HUES64 (cell line): ENCODE results near the gene DCLK2.
"Not testable (repeated sequence)": the region's sequence is repeated elsewhere in the genome, so short reads cannot be mapped to it uniquely, and the experiment has no call there.

Experiments
- H3K27ac ChIP-seq: 2 replicates; pipeline ENCODE4 v1.7.0; 2013; ENCODE audit warnings: low read depth, low read length, inconsistent platforms
- H3K27me3 ChIP-seq: 2 replicates; pipeline ENCODE4 v1.6.1; 2013; ENCODE audit warnings: mild to moderate bottlenecking, low read length; ENCODE audit not compliant: insufficient read depth
- H3K36me3 ChIP-seq: 2 replicates; pipeline ENCODE4 v1.6.1; 2013; ENCODE audit warnings: mild to moderate bottlenecking, low read length; ENCODE audit not compliant: insufficient read depth
- H3K4me1 ChIP-seq: 2 replicates; pipeline ENCODE4 v1.6.1; 2013; ENCODE audit warnings: mild to moderate bottlenecking, low read length, moderate library complexity; ENCODE audit not compliant: insufficient read depth
- H3K4me3 ChIP-seq: 2 replicates; pipeline ENCODE4 v1.5.1; 2013; ENCODE audit warnings: mild to moderate bottlenecking, low read length, moderate library complexity
- H3K9ac ChIP-seq: 2 replicates; pipeline ENCODE4 v1.6.1; 2013; ENCODE audit warnings: mild to moderate bottlenecking, low read depth, low read length
- H3K9me3 ChIP-seq: 2 replicates; pipeline ENCODE4 v1.6.1; 2013; ENCODE audit warnings: low read depth, low read length; ENCODE audit not compliant: insufficient read depth
- WGBS: fragments of 150-250, 120-280 bp; methylation state at CpG from one replicate; pipeline ENCODE4 v1.1.7; 2013; ENCODE audit warnings: missing lambda C conversion rate; 5-methylcytosine and 5-hydroxymethylcytosine counted together

The DCLK2 gene

GRCh38 chr4:150178161-150178560, 99.9 kb downstream of the DCLK2 start:
- Histone ChIP-seq H3K36me3 (no peaks in the 10 kb centered on the region), H3K4me3 (no peak overlapping the region), H3K9ac (no peak overlapping the region), H3K27me3 (no peaks in the 10 kb centered on the region), H3K4me1 (no peaks in the 10 kb centered on the region), H3K27ac (no peak overlapping the region), H3K9me3 (no peaks in the 10 kb centered on the region)
- 97% methylated on average over 4 of the region's 4 CpGs for WGBS

DNA sequence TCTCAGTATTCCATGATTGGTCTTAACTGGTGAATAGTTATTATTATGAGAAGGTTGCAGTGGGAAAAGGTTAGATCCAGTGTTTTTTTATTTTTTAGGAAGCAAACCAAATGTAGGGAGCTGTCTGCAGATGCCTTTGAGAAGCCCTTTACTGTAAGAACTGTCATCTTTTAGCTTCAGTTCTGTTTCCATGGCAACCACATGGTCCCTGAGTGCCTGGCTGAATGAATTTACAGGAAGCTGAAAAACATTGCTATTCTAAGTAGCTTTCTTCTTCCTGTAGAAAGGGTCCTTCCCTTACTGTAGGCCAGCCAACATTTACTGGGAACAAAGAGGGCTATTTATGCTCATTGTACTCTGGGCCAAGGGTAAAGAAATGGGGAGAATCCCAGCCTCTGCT, 103.3 kb downstream of the DCLK2 start:
- Histone ChIP-seq H3K4me1 (no peaks in the 10 kb centered on the region), H3K9ac (no peak overlapping the region), H3K36me3 (no peaks in the 10 kb centered on the region), H3K9me3 (no peaks in the 10 kb centered on the region), H3K27me3 (no peaks in the 10 kb centered on the region), H3K27ac (no peak overlapping the region), H3K4me3 (no peak overlapping the region)

DNA sequence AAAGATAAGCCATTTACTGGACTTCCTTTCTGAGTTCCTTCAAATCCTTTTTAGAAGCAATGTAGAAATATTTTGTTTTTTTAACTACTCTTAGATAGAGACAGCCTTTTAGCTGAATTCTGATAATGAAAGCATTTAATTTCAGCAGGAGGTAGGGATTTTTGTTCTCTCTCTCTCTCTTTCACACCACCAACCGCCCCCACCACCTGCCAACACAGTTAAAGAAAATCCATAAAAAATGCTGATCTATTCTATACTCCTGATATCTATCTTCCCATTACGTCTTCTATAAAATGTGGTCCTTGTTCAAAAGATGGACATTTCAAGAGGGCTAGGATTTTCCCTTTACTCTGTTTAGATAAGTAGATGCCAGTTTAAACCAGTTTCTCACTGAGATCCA, 104.5 kb downstream of the DCLK2 start:
- H3K4me3 ChIP-seq, result no peak overlapping the region
- H3K27me3 ChIP-seq, result no peaks in the 10 kb centered on the region
- no peak overlapping the region for H3K27ac ChIP-seq
- no peaks in the 10 kb centered on the region for H3K4me1 ChIP-seq
- no peaks in the 10 kb centered on the region for H3K9me3 ChIP-seq
- no peaks in the 10 kb centered on the region for H3K36me3 ChIP-seq
- WGBS, result 100% methylated on average over 1 of the region's 2 CpGs
- no peak overlapping the region for H3K9ac ChIP-seq

DNA sequence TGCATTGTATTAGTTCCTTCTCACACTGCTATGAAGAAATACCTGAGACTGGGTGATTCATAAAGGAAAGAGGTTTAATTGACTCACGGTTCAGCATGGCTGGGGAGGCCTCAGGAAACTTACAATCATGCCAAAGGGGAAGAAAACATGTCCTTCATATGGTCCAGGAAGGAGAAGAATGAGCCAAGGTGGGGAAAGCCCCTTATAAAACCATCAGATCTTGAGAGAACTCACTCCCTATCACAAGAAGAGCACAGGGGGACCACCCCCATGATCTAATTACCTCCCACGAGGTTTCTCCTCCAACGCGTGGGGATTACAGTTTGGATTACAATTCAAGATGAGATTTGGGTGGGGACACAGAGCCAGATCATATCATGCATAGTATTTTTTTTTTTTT, 106.8 kb downstream of the DCLK2 start:
- H3K4me1 ChIP-seq, H3K27me3 ChIP-seq, H3K27ac ChIP-seq, H3K36me3 ChIP-seq, H3K9ac ChIP-seq, H3K9me3 ChIP-seq, H3K4me3 ChIP-seq: not testable (repeated sequence)
- 91% methylated on average over 1 of the region's 4 CpGs for whole genome bisulfite sequencing

DNA sequence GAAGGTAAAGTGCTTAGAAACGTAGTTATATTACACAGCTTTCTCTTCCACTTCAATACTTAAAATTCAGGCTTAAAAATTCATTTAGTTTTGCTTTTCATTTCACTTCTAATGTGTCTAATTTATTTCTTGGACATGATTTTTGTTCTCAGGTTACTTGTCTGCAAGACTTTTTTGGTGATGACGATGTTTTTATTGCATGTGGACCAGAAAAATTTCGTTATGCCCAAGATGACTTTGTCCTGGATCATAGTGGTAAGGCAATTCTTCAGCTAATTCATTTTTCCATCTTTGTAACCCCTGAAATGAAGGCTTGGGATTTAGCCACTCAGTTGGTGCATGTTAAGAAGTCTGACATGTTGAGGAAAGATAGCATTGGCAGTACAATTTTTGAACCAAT, 114.7 kb downstream of the DCLK2 start:
- 86% methylated on average over 2 of the region's 3 CpGs for WGBS

DNA sequence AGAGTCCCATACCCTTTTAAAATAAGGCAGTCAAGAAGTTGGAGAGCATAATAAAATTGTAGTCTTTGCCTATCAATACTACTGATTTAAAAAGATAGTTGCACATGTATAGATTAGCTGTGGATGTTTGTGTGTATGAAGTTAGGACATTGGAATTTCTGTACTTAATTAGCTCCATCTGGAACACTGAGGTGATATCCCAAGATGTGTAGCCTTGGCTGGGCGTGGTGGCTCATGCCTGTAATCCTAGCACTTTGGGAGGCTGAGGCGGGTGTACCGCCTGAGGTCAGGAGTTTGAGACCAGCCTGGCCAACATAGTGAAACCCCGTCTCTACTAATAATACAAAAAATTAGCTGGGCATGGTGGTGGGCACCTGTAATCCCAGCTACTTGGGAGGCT, 119.0 kb downstream of the DCLK2 start:
- H3K9me3 ChIP-seq, H3K4me1 ChIP-seq, H3K4me3 ChIP-seq, H3K27me3 ChIP-seq, H3K9ac ChIP-seq, H3K36me3 ChIP-seq, H3K27ac ChIP-seq: not testable (repeated sequence)
- 95% methylated on average over 4 of the region's 4 CpGs for WGBS

More for the DNA sequence above, 114.7 kb downstream of the DCLK2 start:
- Histone ChIP-seq H3K4me1 (peaks cover 5% of the 10 kb centered on the region; the same call in 1 of the 2 replicates), H3K27me3 (no peaks in the 10 kb centered on the region), H3K9me3 (no peaks in the 10 kb centered on the region), H3K27ac (no peak overlapping the region), H3K36me3 (no peaks in the 10 kb centered on the region), H3K9ac (no peak overlapping the region), H3K4me3 (no peak overlapping the region)

DNA sequence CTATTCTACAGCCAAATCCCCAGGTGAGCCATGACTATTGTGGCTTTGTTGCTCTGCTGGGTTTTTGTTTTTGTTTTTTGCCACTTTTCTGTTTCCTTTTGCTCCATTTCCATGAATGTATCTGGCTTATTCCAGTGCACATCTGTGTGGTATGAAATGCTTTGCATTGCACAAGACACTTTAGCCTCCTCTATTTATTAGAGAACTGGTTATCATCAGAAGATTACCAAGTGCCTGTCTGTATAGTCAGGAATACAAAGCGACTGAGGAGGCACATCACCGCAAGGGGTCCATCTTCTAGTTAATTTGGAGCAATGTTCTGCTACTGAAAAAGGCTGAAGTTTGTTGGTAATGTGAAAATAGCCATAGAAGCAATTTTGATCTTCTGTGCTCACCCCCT, 120.8 kb downstream of the DCLK2 start:
- no peak overlapping the region for H3K9ac ChIP-seq
- H3K4me3 ChIP-seq, result no peak overlapping the region
- H3K9me3 ChIP-seq, result no peaks in the 10 kb centered on the region
- H3K4me1 ChIP-seq, result peaks cover 5% of the 10 kb centered on the region; the same call in 1 of the 2 replicates
- 98% methylated on average over 2 of the region's 2 CpGs for WGBS
- H3K36me3 ChIP-seq, result no peaks in the 10 kb centered on the region
- H3K27me3 ChIP-seq, result no peaks in the 10 kb centered on the region
- no peak overlapping the region for H3K27ac ChIP-seq

- Histone ChIP-seq H3K4me3 (no peak overlapping the region), H3K27me3 (no peaks in the 10 kb centered on the region), H3K9me3 (no peaks in the 10 kb centered on the region), H3K4me1 (no peaks in the 10 kb centered on the region), H3K9ac (no peak overlapping the region), H3K36me3 (no peaks in the 10 kb centered on the region), H3K27ac (no peak overlapping the region)
- 88% methylated on average over 1 of the region's 1 CpG for WGBS
These were observed 126.8 kb downstream of the DCLK2 start for GRCh38 chr4:150205016-150205415.

GRCh38 chr4:150206265-150206664, 128.0 kb downstream of the DCLK2 start:
- no peak overlapping the region for H3K27ac ChIP-seq
- no peak overlapping the region for H3K9ac ChIP-seq
- H3K36me3 ChIP-seq, result no peaks in the 10 kb centered on the region
- no peaks in the 10 kb centered on the region for H3K27me3 ChIP-seq
- H3K9me3 ChIP-seq, result no peaks in the 10 kb centered on the region
- no peak overlapping the region for H3K4me3 ChIP-seq
- no peaks in the 10 kb centered on the region for H3K4me1 ChIP-seq
- WGBS, result 100% methylated on average over 2 of the region's 2 CpGs

- no peak overlapping the region for H3K27ac ChIP-seq
- no peaks in the 10 kb centered on the region for H3K9me3 ChIP-seq
- no peak overlapping the region for H3K4me3 ChIP-seq
- H3K9ac ChIP-seq, result no peak overlapping the region
- H3K36me3 ChIP-seq, result no peaks in the 10 kb centered on the region
- WGBS, result 87% methylated on average over 2 of the region's 4 CpGs
- no peaks in the 10 kb centered on the region for H3K27me3 ChIP-seq
- no peaks in the 10 kb centered on the region for H3K4me1 ChIP-seq
These were observed 128.7 kb downstream of the DCLK2 start for GRCh38 chr4:150206954-150207353.

- 92% methylated on average over 2 of the region's 2 CpGs for WGBS
These were observed 129.6 kb downstream of the DCLK2 start for GRCh38 chr4:150207871-150208270.

GRCh38 chr4:150209140-150209829, 131.0 kb downstream of the DCLK2 start:
- 86% methylated on average over 6 of the region's 6 CpGs for WGBS
- Histone ChIP-seq H3K27ac (no peak overlapping the region), H3K36me3 (no peaks in the 10 kb centered on the region), H3K9me3 (no peaks in the 10 kb centered on the region), H3K4me1 (no peaks in the 10 kb centered on the region), H3K4me3 (no peak overlapping the region), H3K9ac (no peak overlapping the region), H3K27me3 (no peaks in the 10 kb centered on the region)

More at GRCh38 chr4:150207871-150208270, 129.6 kb downstream of the DCLK2 start:
- Histone ChIP-seq H3K9me3 (no peaks in the 10 kb centered on the region), H3K27ac (no peak overlapping the region), H3K4me3 (no peak overlapping the region), H3K9ac (no peak overlapping the region), H3K36me3 (no peaks in the 10 kb centered on the region), H3K27me3 (no peaks in the 10 kb centered on the region), H3K4me1 (no peaks in the 10 kb centered on the region)
